Left lobe of liver (tissue), 2 donors: ENCODE results near the gene LRRC43. TPM values are rescaled to one million over a fixed set of nuclear protein-coding genes. Genes with fewer than 3 reads are reported as not detected.
"Not testable (repeated sequence)": the region's sequence is repeated elsewhere in the genome, so short reads cannot be mapped to it uniquely, and the experiment has no call there.

Experiments used
- ATAC-seq: fragments of 200-7000 bp; cut with Tn5 transposase; one replicate; pipeline ENCODE4 v1.9.1; 2020; ENCODE audit warnings: mild to moderate bottlenecking, moderate library complexity
- DNase-seq: peaks from one replicate; pipeline ENCODE4 v3.0.0-alpha.2; 2020; ENCODE audit warnings: low spot score
- total RNA-seq: library from RNA; stranded (reverse); gene quantifications from one replicate; pipeline ENCODE4 v1.2.1, GENCODE V29; 2021
- donor health status: DM: no; HTN: no; CAD: no; lungs with moderate emphysema.
- donor health status: DM: no; HTN: yes; CAD: no.

The LRRC43 gene
- total RNA-seq, 1 donor from 2014 or later: 0.35 TPM

DNA sequence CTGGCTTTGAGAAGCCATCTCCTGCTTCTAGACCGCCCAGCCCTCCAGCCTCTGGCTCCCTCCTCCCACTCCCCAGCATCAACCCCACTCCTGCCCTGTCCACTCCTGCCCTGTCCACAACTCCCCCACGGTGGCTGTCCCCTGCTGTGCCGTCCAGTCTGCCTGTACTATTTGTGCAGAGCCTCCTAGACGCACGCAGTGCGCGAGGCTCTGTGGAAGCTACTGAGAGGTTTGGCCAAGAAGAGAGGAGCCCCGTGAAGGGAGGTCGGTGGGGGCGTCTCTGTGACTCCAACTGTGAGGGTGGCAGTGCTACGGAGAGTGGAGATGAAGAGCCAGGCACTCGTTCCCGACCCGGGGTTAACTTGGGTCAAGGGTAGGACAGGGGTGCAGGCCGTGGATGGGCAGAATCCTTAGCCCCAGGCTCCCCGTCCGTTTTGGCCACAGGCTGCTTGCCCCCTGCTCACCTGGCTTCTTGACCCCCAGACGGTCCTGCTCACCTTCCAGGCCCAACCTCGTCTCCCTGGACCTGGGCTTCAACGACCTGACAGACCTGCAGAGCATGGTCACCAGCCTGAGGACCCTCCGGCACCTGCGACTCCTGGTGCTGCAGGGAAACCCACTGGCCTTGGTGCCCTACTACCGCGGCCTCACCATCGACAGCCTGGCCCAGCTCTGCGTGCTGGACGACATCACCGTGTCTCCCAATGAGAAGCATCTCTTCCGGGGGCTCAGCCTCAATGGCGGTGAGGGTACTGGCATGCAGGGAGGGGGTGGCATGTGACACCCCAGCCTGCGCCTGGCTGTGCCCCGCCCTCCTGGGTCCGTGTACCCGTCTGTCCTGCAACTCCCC, 6.9 kb downstream of the LRRC43 start:
- ATAC-seq (no peak), DNase-seq (peak; percentile 44)

DNA sequence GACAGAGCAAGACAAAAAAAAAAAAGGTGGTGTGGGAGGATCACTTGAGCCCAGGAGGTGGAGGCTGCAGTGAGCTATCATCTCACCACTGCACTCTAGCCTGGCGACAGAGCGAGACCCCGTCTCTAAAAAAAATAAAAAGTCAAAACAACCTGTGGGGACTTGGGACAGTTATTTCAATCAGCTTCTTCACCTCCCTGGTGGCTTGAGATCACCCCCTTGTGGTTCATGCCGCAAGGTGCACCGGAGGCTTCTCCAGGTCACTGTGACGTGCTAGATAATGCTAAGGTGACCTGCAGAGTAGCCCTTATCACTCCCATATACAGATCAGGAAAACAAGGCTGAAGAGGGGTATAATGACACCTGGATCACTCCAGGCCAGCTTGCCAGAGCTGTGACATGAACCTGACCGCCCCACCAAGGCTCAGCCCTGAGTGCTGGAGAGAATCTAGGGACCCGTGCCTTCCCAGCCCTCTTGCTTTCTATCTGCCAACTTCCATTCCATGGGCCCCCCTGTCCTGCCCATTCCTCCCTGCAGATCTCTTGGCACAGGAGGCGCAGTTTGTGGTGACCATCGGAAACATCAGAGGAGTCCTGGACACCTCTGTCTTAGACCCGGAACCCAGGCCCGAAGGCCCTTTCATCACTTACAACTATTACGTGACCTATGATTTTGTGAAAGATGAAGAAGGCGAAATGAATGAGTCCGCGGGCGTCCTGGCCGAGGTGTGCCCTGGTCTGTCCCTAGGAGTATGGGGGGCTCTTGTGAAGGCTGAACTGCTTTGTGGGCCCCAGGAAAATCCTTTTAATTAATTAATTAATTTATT, 8.1 kb downstream of the LRRC43 start:
- ATAC-seq (peak; percentile 99), DNase-seq (peak; percentile 79)

DNA sequence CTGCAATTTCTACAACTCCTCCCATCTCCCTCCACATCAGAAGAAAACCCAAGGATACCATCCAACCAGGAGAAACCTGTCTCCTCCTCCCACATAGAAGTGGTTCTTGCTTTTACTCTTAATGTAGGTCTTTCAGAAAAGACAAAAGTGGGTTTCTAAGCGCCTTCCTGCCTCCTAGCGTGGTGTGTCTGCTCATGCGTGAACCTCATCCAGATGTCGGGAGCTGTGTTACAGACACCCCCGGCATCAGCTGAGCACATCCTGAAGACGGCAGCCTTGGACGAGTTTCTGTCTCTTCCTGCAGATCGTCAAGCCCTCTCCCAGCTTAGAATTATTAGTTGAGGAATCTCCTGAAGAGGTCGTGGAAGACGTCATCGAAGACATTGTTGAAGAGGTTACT, 9.5 kb downstream of the LRRC43 start:
- ATAC-seq: no peak
- no peak for DNase-seq

DNA sequence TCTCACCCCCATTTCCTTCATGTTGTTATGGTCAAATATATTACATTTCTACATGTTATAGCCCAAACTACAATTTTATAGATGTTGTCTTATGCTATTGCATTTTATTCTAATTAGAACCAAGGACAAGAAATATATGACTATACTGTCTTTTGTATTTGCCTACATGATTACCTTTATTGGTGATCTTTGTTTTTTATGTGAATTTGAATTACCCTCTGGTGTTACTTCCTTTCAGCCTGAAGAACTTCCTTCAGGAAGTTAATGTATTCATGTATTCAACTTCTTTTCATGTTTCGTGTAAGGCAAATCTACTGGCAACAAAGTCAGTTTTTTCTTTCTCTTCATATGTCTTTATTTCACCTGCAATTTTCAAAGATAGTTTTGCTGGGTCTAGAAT, 11.9 kb downstream of the LRRC43 start:
- ATAC-seq: no peak
- no peak for DNase-seq

DNA sequence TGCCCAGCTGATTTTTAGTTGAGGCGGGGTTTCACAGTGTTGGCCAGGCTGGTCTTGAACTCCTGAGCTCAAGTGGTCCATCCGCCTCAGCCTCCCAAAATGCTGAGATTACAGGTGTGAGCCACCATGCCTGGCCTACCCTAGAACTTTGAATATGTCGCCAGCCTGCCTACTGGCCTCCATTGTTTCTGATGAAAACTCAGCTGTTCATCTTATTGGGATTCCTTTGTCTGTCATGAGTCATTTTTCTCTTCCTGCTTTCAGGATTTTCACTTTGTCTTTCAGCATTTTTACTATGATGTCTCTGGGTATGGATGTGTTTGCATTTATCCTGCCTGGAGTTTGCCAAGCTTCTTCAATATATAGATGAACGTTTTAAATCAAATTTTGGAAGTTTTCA, 12.5 kb downstream of the LRRC43 start:
- DNase-seq: no peak
- ATAC-seq: no peak

DNA sequence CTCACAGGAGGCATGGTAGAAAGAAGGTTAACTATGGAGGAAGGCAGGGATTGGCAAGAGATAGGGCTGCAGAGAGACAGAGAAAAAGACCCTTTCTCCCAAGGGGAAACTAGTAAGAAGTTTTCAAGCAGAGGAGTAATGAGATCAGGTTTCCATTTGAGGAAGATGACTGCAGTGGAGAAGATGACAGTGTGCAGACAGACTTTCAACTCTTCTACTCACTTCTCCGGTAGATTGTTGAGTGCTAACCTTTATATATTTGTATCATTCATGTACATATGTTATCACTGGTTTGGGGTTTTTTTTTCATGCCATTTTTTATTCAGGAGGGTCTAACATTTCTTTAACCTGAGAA, 14.7 kb downstream of the LRRC43 start:
- DNase-seq (no peak), ATAC-seq (no peak)

DNA sequence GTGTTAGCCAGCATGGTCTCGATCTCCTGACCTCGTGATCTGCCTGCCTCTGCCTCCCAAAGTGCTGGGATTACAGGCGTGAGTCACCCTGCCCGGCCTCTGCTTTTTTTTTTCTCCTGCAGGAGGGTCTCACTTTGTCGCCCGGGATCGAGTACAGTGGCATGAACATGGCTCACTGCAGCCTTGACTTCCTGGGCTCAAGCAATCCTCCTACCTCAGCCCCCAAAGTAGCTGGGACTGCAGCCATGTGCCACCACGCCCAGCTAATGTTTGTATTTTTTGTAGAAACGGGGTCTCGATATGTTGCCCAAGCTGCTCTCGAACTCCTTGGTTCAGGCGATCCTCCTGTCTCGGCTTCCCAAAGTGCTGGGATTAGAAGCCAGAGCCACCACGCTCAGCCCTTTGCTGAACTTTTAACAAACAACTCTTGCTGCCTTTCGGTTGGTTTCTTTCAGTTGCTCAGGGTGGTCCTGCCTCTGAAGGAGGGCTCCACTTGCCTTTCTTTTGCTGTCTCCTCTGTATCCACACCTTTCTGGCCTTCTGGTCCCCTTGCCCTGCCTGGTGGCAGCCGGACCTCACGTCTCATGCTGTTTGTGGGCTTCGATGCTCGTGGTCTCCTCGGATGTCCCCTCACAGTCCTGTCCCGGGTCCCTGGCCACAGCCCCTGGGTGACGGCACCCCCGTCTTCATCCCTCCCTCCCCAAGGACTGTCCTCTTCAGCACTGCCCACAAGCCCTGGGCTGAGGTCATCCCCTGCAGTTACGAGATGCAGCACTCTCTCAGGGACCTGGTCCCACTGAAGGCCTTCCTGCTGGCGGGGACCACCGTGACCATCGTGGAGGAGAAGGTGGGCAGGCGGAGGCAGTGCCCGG, 16.8 kb downstream of the LRRC43 start:
- DNase-seq (no peak), ATAC-seq (no peak)

DNA sequence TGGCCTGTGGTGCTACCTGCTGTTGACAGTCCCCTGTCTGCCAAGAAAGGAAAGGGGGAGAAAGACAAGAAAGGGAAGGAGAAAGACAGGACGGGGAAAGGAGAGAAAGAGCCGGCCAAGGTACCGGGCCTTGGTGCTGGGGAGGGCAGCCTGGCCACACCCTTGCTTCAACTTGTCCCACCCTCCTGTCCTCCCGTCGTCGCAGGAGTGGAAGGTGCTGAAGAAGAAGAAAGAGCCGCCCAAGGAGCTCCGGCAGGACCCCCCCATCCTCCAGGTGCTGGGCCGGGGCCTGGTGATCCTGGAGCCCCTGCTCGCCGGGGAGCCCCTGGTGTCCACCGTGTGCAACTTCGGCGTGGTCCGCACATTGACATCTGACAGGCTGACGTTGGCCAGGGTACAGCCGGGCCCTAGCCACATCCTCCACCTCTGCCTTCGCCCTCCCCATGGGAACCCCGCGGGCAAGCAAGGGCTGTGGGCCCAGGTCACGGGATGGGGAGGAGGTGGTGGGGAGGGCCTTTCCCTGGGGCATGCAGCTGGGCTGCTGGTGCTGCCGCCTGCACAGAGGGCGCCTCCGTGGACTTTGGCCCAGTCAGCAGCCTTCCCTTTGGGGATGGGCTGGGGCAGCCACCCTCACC, 17.7 kb downstream of the LRRC43 start:
- DNase-seq: no peak

DNA sequence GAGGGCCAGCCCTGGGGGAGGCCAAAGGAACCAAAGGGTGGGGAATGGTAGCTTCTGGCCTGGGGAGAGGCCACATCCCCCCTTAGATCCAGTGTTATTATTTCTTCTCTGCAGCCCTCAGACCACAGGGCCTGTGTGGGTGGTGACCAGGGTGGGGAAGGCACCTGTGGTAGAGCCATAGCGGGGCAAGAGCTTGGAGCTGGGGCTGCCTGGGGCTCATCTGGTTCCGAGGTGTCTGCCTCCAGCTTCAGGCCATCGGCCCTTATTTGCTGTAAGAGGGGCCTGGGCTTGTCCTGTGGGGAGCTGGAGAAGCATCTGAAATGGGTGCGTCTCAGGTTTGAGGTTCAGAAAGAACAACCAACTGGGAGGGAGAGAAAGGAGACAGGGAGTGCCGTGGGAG, 18.5 kb downstream of the LRRC43 start:
- ATAC-seq (no peak), DNase-seq (no peak)

More for the DNA sequence above, 17.7 kb downstream of the LRRC43 start:
- ATAC-seq: no peak

DNA sequence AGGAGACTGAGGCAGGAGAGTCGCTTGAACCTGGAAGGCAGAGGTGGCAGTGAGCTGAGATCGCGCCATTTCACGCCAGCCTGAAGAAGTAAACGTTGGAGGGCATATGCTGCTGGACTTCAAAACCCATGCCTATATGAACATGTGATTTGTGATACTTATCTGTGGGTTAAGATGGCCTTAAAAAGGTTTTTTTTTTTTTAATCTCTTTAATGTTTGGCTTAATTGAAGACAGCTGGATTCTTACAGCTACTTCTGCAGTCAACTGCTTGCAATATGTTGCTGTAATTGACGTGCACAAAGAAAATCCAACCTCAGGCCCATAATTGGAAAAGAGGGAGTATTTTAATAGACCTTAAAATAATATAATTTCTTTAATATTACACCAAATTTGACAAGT, 19.1 kb downstream of the LRRC43 start:
- no peak for ATAC-seq
- DNase-seq: no peak

DNA sequence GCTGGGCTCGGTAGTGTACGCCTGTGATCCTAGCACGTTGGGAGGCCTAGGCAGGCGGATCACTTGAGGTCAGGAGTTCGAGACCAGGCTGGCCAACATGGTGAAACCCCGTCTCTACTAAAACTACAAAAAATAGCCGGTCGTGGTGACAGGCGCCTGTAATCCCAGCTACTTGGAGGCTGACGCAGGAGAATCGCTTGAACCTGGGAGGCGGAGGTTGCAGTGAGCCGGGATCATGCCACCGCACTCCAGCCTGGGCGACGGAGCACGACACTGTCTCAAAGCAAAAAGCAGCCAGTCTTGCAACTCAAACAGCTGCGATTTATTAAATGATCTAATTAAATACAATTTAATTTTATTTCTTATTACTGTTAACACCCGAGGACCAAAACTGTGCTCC, 19.9 kb downstream of the LRRC43 start:
- not testable (repeated sequence) for ATAC-seq, DNase-seq

DNA sequence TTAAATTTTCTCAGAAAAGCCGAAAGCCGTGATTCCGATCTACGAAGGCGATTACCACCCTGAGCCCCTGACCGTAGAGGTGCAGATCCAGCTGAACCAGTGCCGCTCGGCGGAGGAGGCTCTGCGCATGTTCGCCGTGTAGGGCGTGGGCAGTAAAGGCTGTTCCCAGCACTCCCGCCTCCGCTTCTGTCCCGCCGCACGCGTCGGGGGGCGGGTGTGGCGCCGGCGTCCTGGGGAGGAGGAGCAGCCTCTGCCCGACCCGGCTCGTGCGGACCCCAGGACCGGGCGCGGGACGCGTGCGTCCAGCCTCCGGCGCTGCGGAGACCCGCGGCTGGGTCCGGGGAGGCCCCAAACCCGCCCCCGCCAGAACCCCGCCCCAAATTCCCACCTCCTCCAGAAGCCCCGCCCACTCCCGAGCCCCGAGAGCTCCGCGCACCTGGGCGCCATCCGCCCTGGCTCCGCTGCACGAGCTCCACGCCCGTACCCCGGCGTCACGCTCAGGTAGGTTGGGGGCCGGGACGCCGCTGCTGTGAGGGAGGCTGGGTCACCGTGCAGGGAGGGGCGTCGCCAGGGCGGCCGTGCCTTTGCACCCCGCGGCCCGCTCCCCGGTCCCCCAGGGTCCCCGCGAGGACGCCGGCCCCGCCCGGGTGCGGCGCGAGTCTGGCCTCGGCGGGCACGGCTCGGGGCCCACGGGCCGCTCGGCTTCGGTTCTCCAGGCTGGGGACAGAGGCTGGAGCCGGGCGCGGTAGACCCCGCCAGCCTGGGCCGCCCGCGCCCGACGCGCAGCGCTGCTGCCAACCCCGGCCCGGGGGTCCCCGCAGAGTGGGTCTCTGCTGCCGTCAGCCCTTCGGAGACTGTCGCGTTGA, 20.6 kb downstream of the LRRC43 start, which contains the start of gene B3GNT4:
Gene B3GNT4, plus strand, starts transcription at position 409 of the 866 bp plus-strand sequence. CDS start 910 bp downstream, outside the sequence.
- DNase-seq: peak; percentile 62
- peak; percentile 82 for ATAC-seq

DNA sequence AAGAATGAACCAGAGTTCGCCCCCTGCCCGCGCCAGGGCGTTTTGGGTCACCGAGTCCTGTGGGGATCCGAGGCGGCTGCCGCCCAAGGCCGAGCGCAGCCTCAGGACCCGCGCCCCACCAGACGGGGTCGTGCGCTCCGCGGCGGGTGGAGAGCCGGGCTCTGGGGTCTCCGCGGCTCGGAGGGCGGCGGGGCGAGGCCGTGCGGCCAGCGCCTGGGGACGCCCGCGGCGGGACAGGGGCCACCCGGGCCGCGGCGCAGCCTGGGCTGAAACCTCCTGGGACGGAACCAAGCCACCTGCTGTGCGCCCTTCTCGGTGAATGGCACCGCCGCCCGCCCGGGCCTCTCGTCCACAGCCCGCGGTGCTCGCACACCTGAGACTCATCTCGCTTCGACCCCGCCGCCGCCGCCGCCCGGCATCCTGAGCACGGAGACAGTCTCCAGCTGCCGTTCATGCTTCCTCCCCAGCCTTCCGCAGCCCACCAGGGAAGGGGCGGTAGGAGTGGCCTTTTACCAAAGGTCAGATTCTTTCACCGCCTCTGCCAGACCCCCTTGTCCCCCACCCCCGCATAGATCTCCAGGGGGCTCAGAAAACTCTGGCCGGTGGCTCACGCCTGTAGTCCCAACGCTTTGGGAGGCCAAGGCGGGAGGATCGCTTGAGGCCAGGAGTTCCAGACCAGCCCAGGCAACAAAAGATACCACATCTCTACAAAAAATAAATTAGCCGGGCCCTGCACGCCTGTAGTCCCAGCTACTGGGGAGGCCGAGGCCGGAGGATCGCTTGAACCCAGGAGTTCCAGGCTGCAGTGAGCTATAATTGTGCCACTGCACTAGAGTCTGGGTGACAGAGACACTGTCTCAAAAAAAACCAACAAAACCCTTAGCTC, 21.5 kb downstream of the LRRC43 start:
- DNase-seq: peak; percentile 45

DNA sequence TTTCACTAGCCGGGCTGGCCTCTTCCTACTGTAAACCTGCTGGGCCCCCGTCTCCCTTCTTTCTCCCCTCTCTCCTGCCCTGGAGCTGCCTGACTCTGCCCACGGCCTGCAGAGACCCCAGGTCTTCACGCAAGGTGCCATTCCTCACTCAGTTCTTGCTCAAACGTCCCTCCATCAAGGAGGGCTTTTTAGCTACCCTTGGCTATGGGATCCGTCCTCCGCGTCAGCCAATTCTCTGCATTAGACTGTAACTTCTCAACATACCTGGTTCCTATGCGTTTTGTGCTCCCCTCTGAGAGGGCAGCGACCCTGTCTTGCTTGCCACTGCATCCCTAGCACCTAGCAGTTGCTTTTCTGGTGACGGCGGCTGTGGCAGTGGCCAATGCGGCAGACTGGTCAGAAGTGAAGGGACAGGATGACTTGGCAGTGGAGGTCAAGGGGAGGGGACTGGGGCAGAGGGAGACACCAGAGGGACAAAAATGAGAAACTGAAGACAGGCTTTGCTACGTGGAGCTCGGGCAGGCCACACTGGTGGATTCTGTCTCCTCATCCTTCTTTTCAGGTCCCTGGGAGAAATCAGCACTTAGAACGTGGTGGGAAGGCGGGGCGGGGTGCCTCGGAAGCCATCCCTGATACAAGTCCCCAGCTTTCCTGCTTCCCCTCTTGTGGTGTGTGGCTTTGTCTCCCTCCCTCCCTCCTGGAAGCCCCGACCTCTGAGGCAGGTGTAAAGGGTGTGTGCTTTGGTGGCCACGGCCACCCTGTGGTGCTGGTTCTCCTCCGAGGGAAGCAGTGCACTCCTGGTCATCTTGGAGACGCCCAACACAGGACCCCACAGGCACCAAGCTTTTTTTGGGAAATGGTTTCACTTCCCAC, 22.4 kb downstream of the LRRC43 start:
- DNase-seq (no peak), ATAC-seq (peak; percentile 2)

More for the DNA sequence above, 21.5 kb downstream of the LRRC43 start:
- ATAC-seq: peak; percentile 10

DNA sequence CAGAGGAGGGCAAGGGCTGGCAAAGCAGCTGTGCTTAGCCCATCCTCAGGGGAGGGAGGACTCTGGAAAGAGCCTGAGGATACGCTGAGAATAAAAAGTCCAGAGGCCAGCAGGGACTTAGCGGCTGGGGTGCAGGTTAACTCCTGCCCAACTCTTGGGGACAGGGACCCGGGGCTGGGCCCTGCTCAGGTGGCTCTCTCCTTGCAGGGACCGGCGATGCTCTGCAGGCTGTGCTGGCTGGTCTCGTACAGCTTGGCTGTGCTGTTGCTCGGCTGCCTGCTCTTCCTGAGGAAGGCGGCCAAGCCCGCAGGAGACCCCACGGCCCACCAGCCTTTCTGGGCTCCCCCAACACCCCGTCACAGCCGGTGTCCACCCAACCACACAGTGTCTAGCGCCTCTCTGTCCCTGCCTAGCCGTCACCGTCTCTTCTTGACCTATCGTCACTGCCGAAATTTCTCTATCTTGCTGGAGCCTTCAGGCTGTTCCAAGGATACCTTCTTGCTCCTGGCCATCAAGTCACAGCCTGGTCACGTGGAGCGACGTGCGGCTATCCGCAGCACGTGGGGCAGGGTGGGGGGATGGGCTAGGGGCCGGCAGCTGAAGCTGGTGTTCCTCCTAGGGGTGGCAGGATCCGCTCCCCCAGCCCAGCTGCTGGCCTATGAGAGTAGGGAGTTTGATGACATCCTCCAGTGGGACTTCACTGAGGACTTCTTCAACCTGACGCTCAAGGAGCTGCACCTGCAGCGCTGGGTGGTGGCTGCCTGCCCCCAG, 23.4 kb downstream of the LRRC43 start:
- DNase-seq (no peak), ATAC-seq (peak; percentile 9)

DNA sequence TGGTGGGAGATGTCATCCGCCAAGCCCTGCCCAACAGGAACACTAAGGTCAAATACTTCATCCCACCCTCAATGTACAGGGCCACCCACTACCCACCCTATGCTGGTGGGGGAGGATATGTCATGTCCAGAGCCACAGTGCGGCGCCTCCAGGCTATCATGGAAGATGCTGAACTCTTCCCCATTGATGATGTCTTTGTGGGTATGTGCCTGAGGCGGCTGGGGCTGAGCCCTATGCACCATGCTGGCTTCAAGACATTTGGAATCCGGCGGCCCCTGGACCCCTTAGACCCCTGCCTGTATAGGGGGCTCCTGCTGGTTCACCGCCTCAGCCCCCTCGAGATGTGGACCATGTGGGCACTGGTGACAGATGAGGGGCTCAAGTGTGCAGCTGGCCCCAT, 24.1 kb downstream of the LRRC43 start:
- no peak for DNase-seq
- ATAC-seq: no peak

DNA sequence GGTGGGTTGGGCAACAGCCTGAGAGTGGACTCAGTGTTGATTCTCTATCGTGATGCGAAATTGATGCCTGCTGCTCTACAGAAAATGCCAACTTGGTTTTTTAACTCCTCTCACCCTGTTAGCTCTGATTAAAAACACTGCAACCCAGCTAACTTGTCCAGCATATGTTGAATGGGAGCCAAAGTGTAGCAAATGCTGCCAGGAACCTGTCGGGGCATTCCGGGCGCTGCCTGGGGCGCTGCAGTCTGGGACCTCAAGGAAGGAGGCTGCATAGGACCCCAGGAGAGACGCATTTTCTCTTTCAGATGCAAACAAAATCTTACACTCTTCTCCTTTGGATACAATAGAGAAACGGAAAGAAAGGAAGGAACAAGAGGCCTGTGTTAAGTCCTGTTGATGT, 24.5 kb downstream of the LRRC43 start:
- no peak for DNase-seq
- ATAC-seq: no peak
